ENCODE measurements around the gene CNKSR3.

The CNKSR3 gene

DNA sequence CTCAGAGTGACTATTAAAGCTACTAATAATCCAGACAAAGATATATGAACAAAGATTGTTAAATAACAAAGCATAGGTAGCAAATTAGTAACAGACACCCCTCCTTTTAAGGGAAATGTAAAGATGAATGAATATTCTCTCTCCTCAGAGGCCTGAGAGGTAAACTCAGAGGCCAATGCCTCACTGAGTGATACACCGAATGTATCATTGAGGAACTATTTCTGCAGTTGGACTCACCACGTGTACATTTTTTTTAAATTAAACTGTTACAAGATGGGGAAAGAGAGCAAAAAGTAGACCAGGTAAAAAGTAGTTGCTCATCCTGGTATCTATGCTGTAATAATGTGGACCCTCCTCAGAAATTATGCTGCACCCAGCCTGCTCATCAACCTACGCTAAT is 81.6 kb downstream of the CNKSR3 start:
- no peak for DNase-seq (ENCODE audit: extremely low read depth in 1 of 2, low read depth in 1 of 2)

- no peak for DNase-seq (ENCODE audit: extremely low read depth in 1 of 2, low read depth in 1 of 2)
These were observed 83.0 kb downstream of the CNKSR3 start for GRCh38 chr6:154427446-154427845.

DNA sequence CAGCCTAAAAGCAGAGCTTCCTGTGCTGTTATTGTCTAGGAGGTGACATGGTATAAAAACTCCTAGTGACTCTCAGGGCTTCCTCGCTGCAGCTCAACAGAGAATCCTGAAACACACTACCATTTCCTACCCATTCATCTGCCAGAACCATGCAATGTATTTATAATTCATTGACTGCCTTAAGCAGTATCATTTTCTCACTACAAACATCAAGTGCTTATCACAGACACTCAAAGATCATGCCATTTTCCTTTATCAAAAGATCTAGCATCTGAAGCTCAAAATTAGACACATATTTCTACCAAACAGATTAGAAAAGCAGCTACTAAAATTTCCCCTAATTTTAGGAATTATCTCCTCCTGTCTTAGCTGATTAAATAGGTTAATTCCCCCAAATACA is 83.5 kb downstream of the CNKSR3 start:
- DNase-seq (ENCODE audit: extremely low read depth in 1 of 2, low read depth in 1 of 2), result no peak

DNA sequence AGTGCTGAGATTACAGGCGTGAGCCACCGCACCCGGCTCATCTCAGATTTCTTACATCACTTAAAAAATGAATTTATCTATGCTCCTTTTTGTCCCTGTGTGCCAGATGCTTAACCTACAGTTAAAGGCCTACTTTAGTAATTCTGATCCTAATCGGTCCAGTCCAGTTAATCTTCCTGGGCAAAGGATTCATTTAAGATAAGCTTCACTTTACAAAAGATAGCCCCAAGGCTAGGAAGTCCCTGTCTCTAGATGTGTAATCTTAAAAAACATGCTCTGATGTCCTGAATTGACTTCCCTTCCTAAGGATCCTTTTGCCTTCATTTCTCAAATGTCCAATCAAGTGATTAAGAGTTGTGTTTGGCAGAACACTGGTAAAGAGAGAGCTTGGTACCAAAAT is 85.5 kb downstream of the CNKSR3 start:
- DNase-seq (ENCODE audit: extremely low read depth in 1 of 2, low read depth in 1 of 2), result no peak

DNA sequence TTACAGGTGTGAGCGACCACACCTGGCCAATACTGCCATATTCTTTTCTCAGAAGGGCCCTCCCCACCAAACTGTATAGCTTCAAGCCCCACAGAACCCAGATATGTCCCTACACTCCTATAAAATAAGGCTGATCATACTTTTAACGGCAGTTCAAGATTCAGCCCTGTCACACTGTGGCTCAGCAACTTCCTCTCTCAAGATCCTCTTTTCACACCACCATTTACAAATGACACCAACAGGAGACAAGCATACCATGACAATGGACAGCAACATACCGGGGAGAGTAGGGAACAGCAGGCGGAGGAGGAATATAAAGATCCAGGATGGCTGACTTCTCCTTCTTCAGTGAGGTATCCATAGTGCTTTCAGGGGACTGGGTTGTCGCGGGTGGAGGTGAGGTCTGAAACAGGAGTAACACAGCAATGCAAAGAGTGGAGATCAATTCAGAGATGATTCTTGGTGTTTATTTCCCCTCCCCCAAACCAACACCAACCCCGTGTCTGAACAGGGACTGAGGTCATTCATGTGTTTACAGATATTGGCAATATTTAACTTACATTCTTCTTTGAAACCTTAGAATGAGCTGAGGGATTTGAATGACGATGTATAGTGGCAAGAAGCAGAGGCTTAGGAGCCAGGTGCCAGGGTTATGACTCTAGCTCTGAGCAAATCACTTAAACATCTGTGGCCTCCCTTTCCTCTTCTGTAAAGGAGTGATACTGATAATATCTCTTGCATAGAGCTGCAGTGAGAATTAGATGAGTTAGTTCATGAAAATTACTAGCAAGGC is 96.3 kb downstream of the CNKSR3 start:
- DNase-seq (ENCODE audit: extremely low read depth in 1 of 2, low read depth in 1 of 2), result no peak

DNA sequence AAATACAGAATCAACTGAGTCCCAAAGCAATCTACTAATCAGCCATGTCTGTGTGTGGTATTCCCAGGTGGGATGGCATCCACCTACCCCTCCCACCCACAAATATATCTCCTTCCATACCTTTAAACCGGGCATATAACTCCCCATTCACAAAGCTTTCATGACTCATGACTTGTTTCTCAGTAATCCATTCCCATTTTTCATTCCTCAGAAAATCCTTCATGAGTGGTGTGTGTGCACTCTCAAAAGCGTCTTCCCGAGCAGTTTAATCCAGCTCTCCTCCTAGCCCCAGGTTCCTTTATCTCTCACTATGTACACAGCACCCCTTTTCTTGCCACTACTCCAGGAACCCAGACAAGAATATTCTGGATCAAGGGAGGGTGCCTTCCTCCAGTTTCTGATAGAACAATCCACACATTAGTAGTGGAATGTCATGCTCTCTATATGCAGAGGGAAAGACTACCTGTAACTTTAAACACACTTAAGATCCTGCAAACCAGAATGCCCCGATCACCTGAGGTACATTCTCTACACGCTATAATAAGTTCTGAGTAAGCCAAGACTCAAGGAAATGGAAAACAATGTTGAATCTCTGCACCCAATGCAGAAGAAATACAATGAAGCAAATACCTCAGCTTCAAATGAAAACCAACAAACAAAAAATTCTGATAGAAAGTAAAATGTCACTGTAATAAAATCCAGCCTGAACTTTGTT is 98.2 kb downstream of the CNKSR3 start:
- DNase-seq (ENCODE audit: extremely low read depth in 1 of 2, low read depth in 1 of 2), result no peak

- DNase-seq (ENCODE audit: extremely low read depth in 1 of 2, low read depth in 1 of 2), result no peak
These were observed 99.4 kb downstream of the CNKSR3 start for GRCh38 chr6:154411076-154411475.

GRCh38 chr6:154410619-154411072 is 99.8 kb downstream of the CNKSR3 start:
- no peak for DNase-seq (ENCODE audit: extremely low read depth in 1 of 2, low read depth in 1 of 2)

DNA sequence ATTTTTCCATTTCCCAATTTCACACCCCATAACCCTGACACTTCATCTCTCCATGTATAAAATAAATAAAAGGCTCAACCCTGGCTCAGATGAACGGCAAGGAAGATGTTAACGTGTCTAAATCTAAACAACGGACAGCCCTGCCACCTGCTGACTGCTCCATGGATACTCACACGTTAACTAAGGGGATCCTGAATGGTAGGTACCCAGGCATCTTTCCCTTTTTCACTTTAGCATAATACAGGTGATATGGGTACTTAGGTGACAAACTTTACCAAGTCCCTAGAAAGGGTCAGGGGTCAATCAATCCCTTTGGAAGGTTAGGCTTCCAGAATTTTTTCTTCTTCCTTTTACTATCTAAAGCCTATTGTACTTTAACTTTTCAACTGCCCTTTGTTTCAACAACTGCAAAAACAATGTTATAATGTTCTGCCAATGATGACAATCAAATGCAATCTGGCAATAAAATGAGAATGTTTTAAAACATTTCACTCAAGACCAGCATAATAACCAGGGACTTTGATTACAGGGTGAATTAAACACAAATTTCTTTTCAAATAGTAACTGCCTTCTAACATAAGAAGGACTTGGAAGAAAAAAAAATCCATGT is 101.5 kb downstream of the CNKSR3 start:
- no peak for DNase-seq (ENCODE audit: extremely low read depth in 1 of 2, low read depth in 1 of 2)

DNA sequence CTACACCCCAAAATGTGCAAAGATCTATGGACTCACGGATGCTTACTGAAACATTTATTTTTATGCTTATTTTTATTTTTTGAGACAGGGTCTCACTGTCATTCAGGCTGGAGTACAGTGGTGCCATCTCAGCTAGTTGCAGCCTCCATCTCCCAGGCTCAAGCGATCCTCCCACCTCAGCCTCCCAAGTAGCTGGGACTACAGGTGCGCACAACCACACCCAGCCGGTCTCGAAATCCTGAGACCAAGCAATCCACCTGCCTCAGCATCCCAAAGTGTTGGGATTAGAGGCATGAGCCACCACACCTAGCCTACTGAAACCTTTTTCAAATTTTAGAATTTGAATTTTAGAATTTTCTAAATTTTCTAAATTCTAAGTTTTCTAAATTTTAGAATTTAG is 103.0 kb downstream of the CNKSR3 start:
- no peak for DNase-seq (ENCODE audit: extremely low read depth in 1 of 2, low read depth in 1 of 2)

DNA sequence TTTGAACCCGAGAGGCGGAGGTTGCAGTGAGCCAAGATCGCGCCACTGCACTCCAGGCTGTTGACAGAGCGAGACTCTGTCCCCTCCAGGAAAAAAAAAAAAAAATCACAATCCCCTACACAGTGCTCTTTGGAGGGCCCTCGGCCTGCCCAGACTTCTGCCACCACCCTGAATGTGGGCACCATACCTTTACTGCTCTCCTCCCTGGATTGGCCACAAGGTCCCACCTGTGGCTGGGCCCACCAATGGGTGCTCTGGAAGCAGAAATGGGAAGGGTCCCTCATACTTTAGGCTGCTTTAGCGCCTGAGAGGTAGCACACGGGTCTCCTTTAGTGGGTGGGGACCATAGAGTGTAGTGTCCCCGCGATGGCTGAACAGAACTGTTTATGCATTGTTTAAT is 103.6 kb downstream of the CNKSR3 start:
- no peak for DNase-seq (ENCODE audit: extremely low read depth in 1 of 2, low read depth in 1 of 2)

GRCh38 chr6:154406301-154406700 is 104.2 kb downstream of the CNKSR3 start:
- DNase-seq (ENCODE audit: extremely low read depth in 1 of 2, low read depth in 1 of 2), result no peak

DNA sequence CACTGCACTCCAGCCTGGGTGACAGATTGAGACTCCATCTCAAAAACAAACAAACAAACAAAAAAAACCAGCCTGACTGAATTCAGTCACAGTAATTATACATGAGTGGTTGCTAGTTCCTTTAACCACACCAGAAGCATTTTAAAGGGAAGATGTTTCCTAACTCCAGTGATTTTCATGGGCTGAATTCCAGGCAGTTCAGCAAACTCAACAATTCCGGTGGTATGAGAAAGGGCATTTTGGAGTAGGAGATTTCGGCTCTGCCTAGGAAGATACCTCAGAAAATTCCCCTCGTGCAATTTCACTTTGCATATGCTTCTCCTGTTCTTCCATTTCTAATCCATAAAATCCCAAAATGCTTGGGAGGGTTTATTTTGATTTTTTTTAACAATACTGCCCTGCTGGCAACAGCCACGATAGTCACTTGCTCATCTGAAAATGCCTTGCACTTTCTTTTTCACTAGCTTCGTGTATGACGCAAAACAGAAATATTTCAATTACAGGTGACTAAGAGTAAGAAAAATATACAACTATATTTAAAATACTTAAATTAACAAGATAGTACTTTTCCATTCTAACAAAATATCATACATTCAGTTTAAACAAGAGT is 105.6 kb downstream of the CNKSR3 start:
- no peak for DNase-seq (ENCODE audit: extremely low read depth in 1 of 2, low read depth in 1 of 2)

DNA sequence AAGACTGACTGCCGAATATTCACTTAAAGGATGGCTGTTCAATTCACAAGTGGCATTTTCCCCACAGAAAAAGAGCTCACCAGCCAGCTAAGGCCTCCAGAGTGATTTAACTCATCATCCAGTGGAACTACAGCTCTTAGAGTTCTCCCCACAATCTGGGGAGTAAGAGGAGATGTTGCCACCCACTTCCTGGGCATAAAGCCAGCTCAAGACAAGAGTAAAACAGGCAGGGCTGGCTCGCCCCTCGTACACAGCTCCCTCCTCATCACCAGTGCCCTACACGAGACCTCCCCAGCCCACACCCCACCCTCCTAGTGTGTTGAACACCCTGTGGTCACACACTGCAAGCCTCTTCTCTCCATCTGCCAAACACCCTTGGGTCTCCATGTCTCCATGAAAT is 106.7 kb downstream of the CNKSR3 start:
- no peak for DNase-seq (ENCODE audit: extremely low read depth in 1 of 2, low read depth in 1 of 2)

DNA sequence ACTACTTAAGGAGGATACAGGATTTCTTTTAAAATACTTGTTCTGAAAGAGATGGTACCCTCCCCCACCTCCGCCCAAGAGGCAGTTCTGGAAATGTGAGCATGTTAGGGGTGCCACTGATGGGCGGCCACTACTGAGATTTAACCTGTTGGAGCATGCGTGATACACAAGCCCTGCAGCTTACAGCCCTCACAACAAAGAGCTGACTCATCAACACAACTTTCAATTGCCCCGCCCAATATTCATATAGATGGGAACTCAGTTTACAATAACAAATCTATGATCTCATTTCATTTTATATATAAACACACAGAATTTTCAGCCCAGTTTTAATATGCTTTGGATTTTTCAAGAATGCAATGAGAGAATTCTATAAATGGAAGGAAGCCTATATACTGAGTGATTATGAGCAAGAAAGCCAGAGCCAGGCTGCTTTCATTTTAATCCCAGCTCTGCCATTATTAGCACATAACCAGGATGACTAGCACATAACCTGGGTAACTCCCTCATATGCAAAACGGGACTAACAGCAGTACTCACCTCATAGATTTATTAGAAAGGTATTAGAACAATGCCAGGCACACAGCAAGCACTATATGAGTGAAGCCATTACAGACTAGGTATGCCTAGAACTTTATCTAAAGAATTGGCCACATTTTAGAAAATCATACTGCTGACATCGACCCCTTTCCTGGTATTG is 108.3 kb downstream of the CNKSR3 start:
- no peak for DNase-seq (ENCODE audit: extremely low read depth in 1 of 2, low read depth in 1 of 2)

DNA sequence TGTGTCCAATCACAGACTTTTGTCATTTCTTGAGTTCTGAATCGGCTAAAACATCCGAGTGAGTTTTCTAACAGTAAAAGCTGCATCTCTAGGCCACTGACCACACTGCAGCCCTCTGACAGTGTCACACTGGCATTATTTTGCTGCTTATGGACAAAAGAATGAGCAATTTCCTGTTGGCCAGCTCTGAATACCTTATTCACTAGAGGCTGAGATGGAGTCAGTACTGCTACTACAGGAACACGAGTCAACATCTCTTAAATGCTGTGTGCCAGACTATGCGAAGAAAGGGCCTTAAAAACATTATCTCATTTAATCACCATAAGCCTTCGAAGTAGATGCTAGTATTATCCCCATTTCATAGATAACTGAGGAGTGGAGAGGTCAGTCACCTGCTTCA is 111.4 kb downstream of the CNKSR3 start:
- no peak for DNase-seq (ENCODE audit: extremely low read depth in 1 of 2, low read depth in 1 of 2)

DNA sequence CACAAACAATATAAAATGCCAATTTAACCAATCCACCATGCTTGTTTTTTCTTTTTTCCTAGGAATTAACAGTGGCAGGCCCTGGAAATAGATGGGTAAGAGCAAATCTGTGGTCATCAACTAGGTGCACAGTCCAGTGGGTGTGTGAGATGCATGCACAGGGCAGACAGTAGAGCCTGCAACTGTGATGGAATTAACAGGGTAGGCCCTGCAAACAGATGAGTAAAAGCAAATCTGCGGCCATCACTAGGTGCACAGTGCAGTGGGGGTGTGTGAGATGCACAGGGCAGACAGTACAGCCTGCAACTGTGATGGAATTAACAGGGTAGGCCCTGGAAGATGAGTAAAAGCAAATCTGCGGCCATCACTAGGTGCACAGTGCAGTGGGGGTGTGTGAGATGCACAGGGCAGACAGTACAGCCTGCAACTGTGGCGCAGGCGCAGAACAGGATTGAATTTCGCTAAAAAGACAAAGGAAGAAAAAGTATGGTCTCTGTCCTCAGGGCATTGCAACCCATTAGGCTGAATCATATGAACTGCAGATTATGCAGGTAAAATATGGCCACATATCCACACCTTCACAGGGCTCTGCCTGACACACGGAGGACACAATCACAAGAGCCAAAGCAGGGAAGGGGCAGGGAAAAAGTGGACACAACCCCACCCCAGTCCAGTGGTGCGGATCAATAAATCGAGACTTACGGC is 112.8 kb downstream of the CNKSR3 start:
- no peak for DNase-seq (ENCODE audit: extremely low read depth in 1 of 2, low read depth in 1 of 2)

GRCh38 chr6:154395878-154396277 is 114.6 kb downstream of the CNKSR3 start:
- no peak for DNase-seq (ENCODE audit: extremely low read depth in 1 of 2, low read depth in 1 of 2)

GRCh38 chr6:154395316-154395715 is 115.2 kb downstream of the CNKSR3 start:
- DNase-seq (ENCODE audit: extremely low read depth in 1 of 2, low read depth in 1 of 2), result no peak

DNA sequence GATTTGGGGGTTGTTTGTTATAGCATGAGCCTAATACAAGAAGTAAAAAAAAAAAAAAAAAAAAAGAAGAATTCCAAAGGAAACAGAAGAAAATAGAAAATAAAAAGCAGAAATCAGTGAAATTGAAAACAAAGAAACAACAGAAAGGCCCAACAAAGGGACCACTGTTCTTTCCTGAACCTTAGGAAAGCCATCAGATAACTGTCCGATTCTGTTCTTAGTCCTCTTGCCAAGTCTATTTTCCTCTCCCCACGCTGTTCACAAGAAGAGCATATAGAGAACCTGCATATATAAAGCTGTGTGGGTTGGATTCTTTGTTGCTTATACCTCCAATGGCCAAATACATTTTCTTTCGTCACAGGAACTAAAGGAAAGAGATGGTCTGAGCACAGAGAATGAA is 115.9 kb downstream of the CNKSR3 start:
- DNase-seq (ENCODE audit: extremely low read depth in 1 of 2, low read depth in 1 of 2), result no peak
